NT2/D1 (cell line): Measurements from ENCODE around the gene CLEC16A.

Experiments
- YY1 ChIP-seq: IDR thresholded peaks from 2 replicates; pipeline ENCODE4 v1.6.1; 2011; ENCODE audit not compliant: insufficient read length, insufficient read depth
- ZNF274 ChIP-seq: IDR thresholded peaks from 2 replicates; pipeline ENCODE4 v1.6.1; 2011; ENCODE audit warnings: mild to moderate bottlenecking, low read depth, low read length

DNA sequence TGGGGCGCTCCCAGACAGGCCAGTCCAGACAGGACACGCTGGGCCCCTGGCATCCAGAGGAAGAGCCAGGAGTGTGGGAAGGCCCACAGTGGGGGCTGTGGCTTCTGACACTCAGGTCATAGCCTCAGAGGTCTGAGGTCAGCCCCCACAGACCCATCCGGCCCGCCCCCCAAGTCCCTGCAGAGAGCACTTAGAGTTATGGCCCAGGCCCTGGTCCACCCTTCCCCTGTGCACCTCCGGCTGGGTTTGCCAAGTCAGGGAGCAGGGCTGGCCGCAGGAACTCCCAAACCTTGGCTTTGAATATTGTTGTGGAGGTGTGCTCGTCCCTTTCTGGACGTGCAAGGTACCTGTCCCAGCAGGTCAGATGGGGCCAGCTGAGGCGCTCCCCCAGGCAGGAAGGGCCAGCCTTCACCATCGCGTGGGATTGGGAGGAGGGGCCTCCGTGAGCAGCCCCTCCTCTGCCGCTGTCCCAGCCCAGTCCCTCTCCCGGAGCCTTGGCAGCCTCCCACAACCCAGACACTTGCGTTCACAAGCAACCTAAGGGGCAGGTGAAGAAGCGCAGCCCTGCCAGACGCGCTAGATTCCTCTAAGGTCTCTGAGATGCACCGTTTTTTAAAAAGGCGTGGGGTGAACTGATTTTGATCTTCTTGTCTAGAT, 237.0 kb downstream of the CLEC16A start:
- TF ChIP-seq ZNF274 (no peak), YY1 (no peak)
